CD8-positive, alpha-beta memory T cell (primary cell): ENCODE data around the gene PIH1D2. TPM values are rescaled to one million over a fixed set of nuclear protein-coding genes. Genes with fewer than 3 reads are reported as not detected.
"Not testable (repeated sequence)": the region's sequence is repeated elsewhere in the genome, so short reads cannot be mapped to it uniquely, and the experiment has no call there.

Experiments used
- CTCF ChIA-PET: fragments of 350-600 bp; sonication (Branson Sonifier 250); formaldehyde crosslinking; loops from one replicate; lab custom pipeline; 2021; ENCODE audit warnings: antibody characterized with exemption; lab: Charles Lee
- POLR2A ChIA-PET: fragments of 350-600 bp; sonication (Branson Sonifier 250); formaldehyde crosslinking; loops from one replicate; lab custom pipeline; 2021; ENCODE audit warnings: antibody characterized with exemption; lab: Charles Lee
- DNase-seq, 5 donors: peaks; one replicate each; pipeline versions ENCODE4 v3.0.0 to v3.0.0-alpha.2; 2020 to 2022; ENCODE audit warnings: mixed read lengths in 1 of 5
- H3K27ac ChIP-seq: one replicate; pipeline ENCODE4 v1.7.0; 2013; ENCODE audit warnings: low read depth, mild to moderate bottlenecking, low read length, moderate library complexity
- H3K27me3 ChIP-seq: 2 replicates; pipeline ENCODE4 v1.7.0; 2013; ENCODE audit warnings: low read length, mild to moderate bottlenecking; ENCODE audit not compliant: insufficient read depth, poor library complexity, severe bottlenecking
- H3K36me3 ChIP-seq: 2 replicates; pipeline ENCODE4 v1.7.0; 2013; ENCODE audit warnings: mild to moderate bottlenecking, low read length, moderate library complexity; ENCODE audit not compliant: insufficient read depth
- H3K4me1 ChIP-seq: 2 replicates; pipeline ENCODE4 v1.7.0; 2013; ENCODE audit warnings: mild to moderate bottlenecking, low read length, moderate library complexity; ENCODE audit not compliant: insufficient read depth
- H3K4me3 ChIP-seq: 2 replicates; pipeline ENCODE4 v1.7.0; 2013; ENCODE audit warnings: mild to moderate bottlenecking, low read length
- H3K9me3 ChIP-seq: 2 replicates; pipeline ENCODE4 v1.7.0; 2013; ENCODE audit warnings: mild to moderate bottlenecking, low read length
- H3K27ac Mint-ChIP-seq, 8 donors: one replicate each; pipeline ENCODE4 v1.8.0; 2020 to 2021; ENCODE audit warnings: mixed read lengths in 8 of 8, mild to moderate bottlenecking in 6 of 8, inconsistent platforms in 3 of 8, moderate library complexity in 3 of 8
- H3K27me3 Mint-ChIP-seq, 2 donors: one replicate each; pipeline ENCODE4 v1.8.0; 2020 to 2021; ENCODE audit warnings: mixed read lengths in 2 of 2, mild to moderate bottlenecking in 1 of 2, moderate library complexity in 1 of 2
- H3K36me3 Mint-ChIP-seq, 3 donors: one replicate each; pipeline ENCODE4 v1.8.0; 2020 to 2021; ENCODE audit warnings: mixed read lengths in 3 of 3, inconsistent platforms in 1 of 3, mild to moderate bottlenecking in 1 of 3
- H3K4me1 Mint-ChIP-seq, 3 donors: one replicate each; pipeline ENCODE4 v1.8.0; 2020 to 2021; ENCODE audit warnings: mixed read lengths in 3 of 3, inconsistent platforms in 1 of 3, mild to moderate bottlenecking in 1 of 3
- H3K4me3 Mint-ChIP-seq, 7 donors: one replicate each; pipeline ENCODE4 v1.8.0; 2020 to 2021; ENCODE audit warnings: mixed read lengths in 7 of 7, mild to moderate bottlenecking in 6 of 7, moderate library complexity in 4 of 7, inconsistent platforms in 2 of 7
- H3K9me3 Mint-ChIP-seq, 5 donors: one replicate each; pipeline ENCODE4 v1.8.0; 2020 to 2022; ENCODE audit warnings: mixed read lengths in 5 of 5, mild to moderate bottlenecking in 3 of 5, moderate library complexity in 2 of 5, inconsistent platforms in 1 of 5
- polyA plus RNA-seq: library from polyadenylated mRNA; unstranded; fragments of 300-500 nt; fragmentation: Illumina TruSeq; gene quantifications from one replicate; pipeline ENCODE4 v1.2.3, GENCODE V29; 2021
- total RNA-seq, 2 experiments: library from RNA; stranded (reverse); gene quantifications; one replicate each; pipeline ENCODE4 v1.2.3, GENCODE V29; 2021

PIH1D2 gene
- total and polyA plus RNA-seq, 3 experiments from 2014 or later = 0.38 to 0.57 TPM; not detected in 1

- H3K36me3 ChIP-seq = no peaks in the 10 kb centered on the region
- H3K4me3 Mint-ChIP-seq = no peak overlapping the region
- H3K27me3 ChIP-seq = no peaks in the 10 kb centered on the region
- H3K4me3 ChIP-seq = no peak overlapping the region
- H3K36me3 Mint-ChIP-seq = peaks cover 0 to 8% (median 2%) of the 10 kb centered on the region in 3 donors
- POLR2A ChIA-PET = no interaction called here
- H3K27ac Mint-ChIP-seq = no peak overlapping the region
- DNase-seq = no peak
- no peaks in the 10 kb centered on the region for H3K27me3 Mint-ChIP-seq
- CTCF ChIA-PET = no interaction called here
- no peaks in the 10 kb centered on the region for H3K9me3 Mint-ChIP-seq
- H3K4me1 ChIP-seq = no peaks in the 10 kb centered on the region
- H3K27ac ChIP-seq = no peak overlapping the region
- H3K9me3 ChIP-seq = no peaks in the 10 kb centered on the region
- no peaks in the 10 kb centered on the region for H3K4me1 Mint-ChIP-seq
Observed at GRCh38 chr11:112106070-112106469, 32.3 kb upstream of the PIH1D2 start.

DNA sequence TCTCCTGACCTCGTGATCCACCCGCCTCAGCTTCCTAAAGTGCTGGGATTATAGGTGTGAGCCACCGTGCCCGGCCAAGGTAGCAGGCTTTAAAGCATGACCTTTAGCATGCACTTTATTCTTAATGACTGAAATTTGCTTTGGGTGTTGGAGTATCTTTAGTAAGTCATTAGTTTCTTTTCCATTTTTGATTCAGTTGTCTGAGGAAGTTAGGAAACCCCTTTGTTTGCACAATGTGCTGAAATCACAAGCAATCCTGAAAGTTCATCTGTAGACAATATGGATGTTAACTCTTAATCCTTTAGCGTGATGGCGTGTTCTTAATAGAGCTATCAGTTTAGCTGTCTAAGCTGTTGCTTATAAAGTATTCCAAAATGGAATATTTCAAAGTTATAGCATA lies 29.6 kb upstream of the PIH1D2 start:
- Mint-ChIP-seq H3K9me3 (no peaks in the 10 kb centered on the region), H3K27ac (no peak overlapping the region), H3K36me3 (peaks cover 0 to 17% (median 4%) of the 10 kb centered on the region in 3 donors), H3K27me3 (no peaks in the 10 kb centered on the region), H3K4me3 (no peak overlapping the region), H3K4me1 (no peaks in the 10 kb centered on the region)
- no peak overlapping the region for H3K27ac ChIP-seq
- POLR2A ChIA-PET = no interaction called here
- no peaks in the 10 kb centered on the region for H3K4me1 ChIP-seq
- H3K27me3 ChIP-seq = no peaks in the 10 kb centered on the region
- no peak for DNase-seq
- no peaks in the 10 kb centered on the region for H3K9me3 ChIP-seq
- H3K36me3 ChIP-seq = no peaks in the 10 kb centered on the region
- CTCF ChIA-PET = interaction anchor here (3.6 kb wide), 1 partner anchor 10 kb away, joined by 15 read pairs; no protein-coding TSS in a partner anchor
- no peak overlapping the region for H3K4me3 ChIP-seq

DNA sequence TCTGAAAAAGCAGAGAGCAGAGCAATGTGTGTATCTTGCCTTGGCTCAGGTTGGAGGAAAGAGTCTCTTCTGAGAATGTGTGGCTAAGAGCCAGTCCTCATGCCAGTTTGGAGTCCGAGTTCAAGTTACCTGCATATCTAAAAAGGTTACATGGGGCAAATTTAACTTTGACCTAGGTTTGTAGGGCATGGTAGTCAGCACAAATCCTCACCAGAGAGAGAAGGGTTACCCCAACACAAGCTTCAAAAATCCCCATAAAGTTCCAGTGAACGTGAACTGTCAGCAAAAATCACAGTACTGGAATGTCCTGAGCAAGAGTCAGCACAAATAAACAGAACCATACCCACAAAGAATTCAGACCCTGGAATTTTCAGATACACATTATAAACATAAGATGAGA lies 26.6 kb upstream of the PIH1D2 start:
- no peak overlapping the region for H3K4me3 Mint-ChIP-seq
- POLR2A ChIA-PET = no interaction called here
- CTCF ChIA-PET = no interaction called here
- peaks cover 0 to 32% (median 10%) of the 10 kb centered on the region in 3 donors for H3K36me3 Mint-ChIP-seq
- DNase-seq = no peak
- H3K27me3 Mint-ChIP-seq = no peaks in the 10 kb centered on the region
- no peaks in the 10 kb centered on the region for H3K9me3 ChIP-seq
- no peaks in the 10 kb centered on the region for H3K27me3 ChIP-seq
- H3K4me3 ChIP-seq = no peak overlapping the region
- no peaks in the 10 kb centered on the region for H3K9me3 Mint-ChIP-seq
- no peak overlapping the region for H3K27ac ChIP-seq
- H3K4me1 ChIP-seq = no peaks in the 10 kb centered on the region
- H3K27ac Mint-ChIP-seq = no peak overlapping the region
- peaks cover 0 to 6% (median 0%) of the 10 kb centered on the region in 3 donors for H3K4me1 Mint-ChIP-seq
- H3K36me3 ChIP-seq = no peaks in the 10 kb centered on the region

DNA sequence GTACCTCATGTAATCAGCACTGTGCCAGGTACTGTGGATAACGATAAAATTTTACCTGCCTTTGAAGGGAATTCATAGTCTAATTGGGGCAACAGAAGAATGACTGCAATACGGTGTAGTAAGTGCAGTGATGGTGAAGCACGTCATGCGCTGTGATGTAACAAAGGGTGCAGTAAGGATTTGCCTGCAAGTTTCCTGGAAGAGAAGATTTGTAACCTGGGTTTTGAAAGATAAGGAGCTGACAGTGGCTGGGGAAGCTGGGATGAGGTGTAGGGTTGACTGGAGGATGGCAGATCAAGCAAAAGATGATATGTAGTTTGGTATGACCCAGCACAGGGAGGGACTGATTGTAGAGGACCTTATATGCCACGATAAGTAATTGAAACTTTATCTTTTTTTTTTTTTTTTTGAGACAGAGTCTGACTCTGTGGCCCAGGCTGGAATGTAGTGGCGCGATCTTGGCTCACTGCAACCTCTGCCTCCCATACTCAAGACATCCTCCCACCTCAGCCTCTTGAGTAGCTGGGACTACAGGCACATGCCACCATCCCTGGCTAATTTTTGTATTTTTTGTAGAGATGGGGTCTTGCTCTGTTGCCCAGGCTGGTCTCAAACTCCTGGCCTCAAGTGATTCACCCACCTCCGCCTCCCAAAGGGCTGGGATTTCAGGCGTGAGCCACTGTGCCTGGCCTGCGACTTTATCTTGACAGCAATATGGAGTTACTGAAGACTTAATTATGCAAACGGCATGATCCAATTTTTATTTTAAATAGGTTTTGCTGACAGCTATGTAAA lies 24.1 kb upstream of the PIH1D2 start:
- Mint-ChIP-seq H3K36me3 (peaks cover 0 to 50% (median 15%) of the 10 kb centered on the region in 3 donors), H3K4me3 (no peak overlapping the region), H3K27me3 (no peaks in the 10 kb centered on the region), H3K4me1 (peaks cover 0 to 10% (median 0%) of the 10 kb centered on the region in 3 donors), H3K9me3 (no peaks in the 10 kb centered on the region), H3K27ac (peak overlapping the region in 1 of 8 donors; percentile 34)
- Histone ChIP-seq H3K27me3 (no peaks in the 10 kb centered on the region), H3K4me1 (no peaks in the 10 kb centered on the region), H3K36me3 (peaks cover 3% of the 10 kb centered on the region), H3K27ac (no peak overlapping the region), H3K4me3 (no peak overlapping the region), H3K9me3 (no peaks in the 10 kb centered on the region)
- CTCF ChIA-PET = no interaction called here
- DNase-seq = no peak
- POLR2A ChIA-PET = no interaction called here

- H3K36me3 Mint-ChIP-seq = peaks cover 16 to 66% (median 22%) of the 10 kb centered on the region in 3 donors
- no peak overlapping the region for H3K4me3 Mint-ChIP-seq
- H3K27me3 ChIP-seq = no peaks in the 10 kb centered on the region
- no peaks in the 10 kb centered on the region for H3K4me1 ChIP-seq
- peaks cover 17% of the 10 kb centered on the region for H3K36me3 ChIP-seq
- no peaks in the 10 kb centered on the region for H3K27me3 Mint-ChIP-seq
- H3K4me1 Mint-ChIP-seq = peaks cover 4 to 15% (median 9%) of the 10 kb centered on the region in 3 donors
- no peaks in the 10 kb centered on the region for H3K9me3 Mint-ChIP-seq
- no peak overlapping the region for H3K27ac Mint-ChIP-seq
- no peaks in the 10 kb centered on the region for H3K9me3 ChIP-seq
- H3K27ac ChIP-seq = no peak overlapping the region
- ChIA-PET CTCF (interaction anchor here (1.1 kb wide), 1 partner anchor 17 kb away, joined by 3 read pairs; no protein-coding TSS in a partner anchor), POLR2A (no interaction called here)
- no peak overlapping the region for H3K4me3 ChIP-seq
- DNase-seq = no peak
Observed at GRCh38 chr11:112096194-112096593, 22.4 kb upstream of the PIH1D2 start.

GRCh38 chr11:112095302-112095701 lies 21.5 kb upstream of the PIH1D2 start:
- peaks cover 21% of the 10 kb centered on the region for H3K36me3 ChIP-seq
- H3K27ac Mint-ChIP-seq, H3K9me3 Mint-ChIP-seq, H3K27ac ChIP-seq, H3K4me3 ChIP-seq, DNase-seq, H3K27me3 ChIP-seq, H3K4me3 Mint-ChIP-seq, POLR2A ChIA-PET, H3K9me3 ChIP-seq, CTCF ChIA-PET, H3K4me1 ChIP-seq, H3K27me3 Mint-ChIP-seq: not testable (repeated sequence)
- Mint-ChIP-seq H3K4me1 (peaks cover 5 to 21% (median 15%) of the 10 kb centered on the region in 3 donors), H3K36me3 (peaks cover 18 to 71% (median 25%) of the 10 kb centered on the region in 3 donors)

GRCh38 chr11:112087212-112087611 lies 13.4 kb upstream of the PIH1D2 start:
- no peaks in the 10 kb centered on the region for H3K27me3 ChIP-seq
- peaks cover 27% of the 10 kb centered on the region for H3K4me1 ChIP-seq
- H3K27ac Mint-ChIP-seq = peak overlapping the region; percentile 90 to 100 (median 98)
- H3K27me3 Mint-ChIP-seq = no peaks in the 10 kb centered on the region
- peaks cover 28 to 94% (median 31%) of the 10 kb centered on the region in 3 donors for H3K36me3 Mint-ChIP-seq
- no peak for DNase-seq
- ChIA-PET CTCF (interaction anchor here (1.0 to 1.9 kb wide), 7 partner anchors 10 to 209 kb away, joined by 3 to 6 read pairs (median 5); partner anchors contain the start of gene NKAPD1), POLR2A (interaction anchor here (0.6 to 1.7 kb wide), 4 partner anchors 12 to 217 kb away, joined by 3 to 7 read pairs (median 3); partner anchors contain the start of gene PTS)
- H3K4me3 Mint-ChIP-seq = peak overlapping the region; percentile 93 to 100 (median 99)
- H3K27ac ChIP-seq = peak overlapping the region; percentile 81
- H3K4me1 Mint-ChIP-seq = peaks cover 52 to 73% (median 65%) of the 10 kb centered on the region in 3 donors
- H3K4me3 ChIP-seq = peak overlapping the region; percentile 98
- H3K36me3 ChIP-seq = peaks cover 38% of the 10 kb centered on the region
- no peaks in the 10 kb centered on the region for H3K9me3 ChIP-seq
- H3K9me3 Mint-ChIP-seq = peaks cover 0 to 2% (median 0%) of the 10 kb centered on the region in 5 donors
